ENCODE measurements around the gene PIK3R4.

PIK3R4 gene

GRCh38 chr3:130648293-130648692, 98.3 kb downstream of the PIK3R4 start:
- no peak overlapping the region for H3K4me3 ChIP-seq (ENCODE audit: low read depth, low read length)
- in situ Hi-C loops (cut with HindIII; ENCODE audit: low sequenced_read_pairs): no loop called here
- no peak for DNase-seq (ENCODE audit: low read depth)
- no peak for TF ChIP-seq CTCF (IDR thresholded peaks at IDR 0.05; ENCODE audit: low read depth, low read length, missing control alignments)

- in situ Hi-C loops (cut with HindIII; ENCODE audit: low sequenced_read_pairs): no loop called here
- no peak for DNase-seq (ENCODE audit: low read depth)
- no peak overlapping the region for H3K4me3 ChIP-seq (ENCODE audit: low read depth, low read length)
- no peak for TF ChIP-seq CTCF (IDR thresholded peaks at IDR 0.05; ENCODE audit: low read depth, low read length, missing control alignments)
Measured at GRCh38 chr3:130645261-130645660, 101.4 kb downstream of the PIK3R4 start.

- H3K4me3 ChIP-seq (ENCODE audit: low read depth, low read length): no peak overlapping the region
- in situ Hi-C loops (cut with HindIII; ENCODE audit: low sequenced_read_pairs): no loop called here
- TF ChIP-seq CTCF (IDR thresholded peaks at IDR 0.05; ENCODE audit: low read depth, low read length, missing control alignments): no peak
- no peak for DNase-seq (ENCODE audit: low read depth)
Measured at GRCh38 chr3:130644628-130645253, 101.9 kb downstream of the PIK3R4 start.

- TF ChIP-seq CTCF (IDR thresholded peaks at IDR 0.05; ENCODE audit: low read depth, low read length, missing control alignments): no peak
- in situ Hi-C loops (cut with HindIII; ENCODE audit: low sequenced_read_pairs): no loop called here
- DNase-seq (ENCODE audit: low read depth): no peak
Measured at GRCh38 chr3:130640027-130640426, 106.6 kb downstream of the PIK3R4 start.

GRCh38 chr3:130636480-130637234, 110.0 kb downstream of the PIK3R4 start:
- no peak for TF ChIP-seq CTCF (IDR thresholded peaks at IDR 0.05; ENCODE audit: low read depth, low read length, missing control alignments)
- H3K4me3 ChIP-seq (ENCODE audit: low read depth, low read length): no peak overlapping the region
- in situ Hi-C loops (cut with HindIII; ENCODE audit: low sequenced_read_pairs): no loop called here
- DNase-seq (ENCODE audit: low read depth): no peak

More at GRCh38 chr3:130640027-130640426, 106.6 kb downstream of the PIK3R4 start:
- no peak overlapping the region for H3K4me3 ChIP-seq (ENCODE audit: low read depth, low read length)

- DNase-seq (ENCODE audit: low read depth): no peak
- in situ Hi-C loops (cut with HindIII; ENCODE audit: low sequenced_read_pairs): no loop called here
- H3K4me3 ChIP-seq (ENCODE audit: low read depth, low read length): no peak overlapping the region
- TF ChIP-seq CTCF (IDR thresholded peaks at IDR 0.05; ENCODE audit: low read depth, low read length, missing control alignments): no peak
Measured at GRCh38 chr3:130635978-130636377, 110.7 kb downstream of the PIK3R4 start.

Measured in astrocyte of the cerebellum (primary cell).